Gastroesophageal sphincter (tissue), 4 donors: ENCODE results near the gene PRDM15. TPM values are rescaled to one million over a fixed set of nuclear protein-coding genes. Genes with fewer than 3 reads are reported as not detected.

Source experiments
- ATAC-seq: fragments of 150-250 bp; one replicate; pipeline ENCODE4 v1.9.1; 2016; ENCODE audit warnings: mild to moderate bottlenecking, moderate library complexity
- H3K27ac ChIP-seq, 4 donors: fragments of 200-600 bp; sonication (generic) in 3 of 4; 1 replicate in 3 of 4; 2 replicates in 1 of 4; pipeline ENCODE4 v1.5.1; 2016 to 2019
- H3K27me3 ChIP-seq: fragments of 200-600 bp; sonication (generic); one replicate; pipeline ENCODE4 v1.5.1; 2019
- H3K36me3 ChIP-seq, 2 donors: fragments of 200-600 bp; sonication (generic); one replicate each; pipeline ENCODE4 v1.5.1; 2019; ENCODE audit warnings: control low read depth in 1 of 2
- H3K4me1 ChIP-seq, 3 donors: fragments of 200-600 bp; sonication (generic); 1 replicate in 2 of 3; 2 replicates in 1 of 3; pipeline ENCODE4 v1.5.1; 2016 to 2019; ENCODE audit warnings: control low read depth in 2 of 3
- H3K4me3 ChIP-seq, 2 donors: fragments of 200-600 bp; sonication (generic); one replicate each; pipeline ENCODE4 v1.5.1; 2019; ENCODE audit warnings: mild to moderate bottlenecking in 1 of 2, moderate library complexity in 1 of 2
- H3K9me3 ChIP-seq, 3 donors: fragments of 200-600 bp; sonication (generic); one replicate each; pipeline ENCODE4 v1.5.1; 2017 to 2019; ENCODE audit warnings: control low read depth in 2 of 3
- EP300 ChIP-seq: sonication (generic); formaldehyde crosslinking; IDR thresholded peaks from one replicate; pipeline ENCODE4 v1.6.1; 2017; ENCODE audit warnings: antibody characterized with exemption, mild to moderate bottlenecking
- POLR2A ChIP-seq, 2 donors: fragments of 450-650 bp; IDR thresholded peaks; one replicate each; pipeline ENCODE4 v1.6.1; 2017; ENCODE audit warnings: antibody characterized with exemption in 2 of 2, mild to moderate bottlenecking in 2 of 2, moderate library complexity in 1 of 2
- POLR2AphosphoS5 ChIP-seq: sonication (generic); formaldehyde crosslinking; IDR thresholded peaks from one replicate; pipeline ENCODE4 v1.6.1; 2017; ENCODE audit warnings: antibody characterized with exemption
- WGBS, 2 donors: methylation state at CpG; one replicate each; pipeline ENCODE4 v1.1.5; 2018; ENCODE audit warnings: low coverage in 1 of 2; 5-methylcytosine and 5-hydroxymethylcytosine counted together
- total RNA-seq, 4 donors: library from RNA; depleted of rRNA; stranded (reverse); fragments of >200 nt; gene quantifications; one replicate each; pipeline ENCODE4 v1.1.0, GENCODE V29; 2016
- TF ChIP-seq, protein P1 (sequence below), 4 experiments: fragments of 200-600 bp in 2 of 4; fragments of 450-650 bp in 2 of 4; sonication (generic) in 1 of 4; IDR thresholded peaks; one replicate each; pipeline ENCODE4 v1.5.1; 2017 to 2019; ENCODE audit warnings: antibody characterized with exemption in 4 of 4, mild to moderate bottlenecking in 2 of 4, moderate library complexity in 2 of 4

Gene PRDM15
- total RNA-seq, 4 donors from 2014 or later: 2.9 to 8.2 (median 7.2) TPM

DNA sequence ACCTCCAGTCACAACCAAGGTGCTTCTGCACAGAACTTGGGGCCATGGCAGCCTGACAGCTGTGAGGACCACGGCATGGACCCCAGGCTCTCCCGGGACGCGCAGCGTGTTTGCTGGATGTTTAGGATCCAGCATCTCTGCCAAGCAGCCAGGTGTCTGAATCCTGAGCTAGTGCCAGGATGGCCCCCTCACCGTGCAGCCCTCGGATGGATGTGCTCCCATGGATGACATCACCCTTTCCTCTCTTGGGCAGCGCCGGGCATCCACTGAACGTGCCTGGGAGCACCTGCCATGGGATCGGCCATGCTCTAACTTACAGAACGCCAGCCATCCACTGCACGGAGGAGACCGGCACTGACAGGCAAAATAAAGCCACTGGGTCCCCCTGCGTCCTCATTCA is 53.9 kb downstream of the PRDM15 start:
- Histone ChIP-seq H3K27ac (no peak overlapping the region), H3K27me3 (no peaks in the 10 kb centered on the region), H3K36me3 (peaks cover 0 to 82% of the 10 kb centered on the region in 2 donors), H3K4me1 (no peaks in the 10 kb centered on the region), H3K9me3 (no peaks in the 10 kb centered on the region), H3K4me3 (no peak overlapping the region)
- WGBS, 2 donors: no CpG with 5 or more reads among the region's 15 CpGs
- TF ChIP-seq EP300: no peak
- TF ChIP-seq POLR2AphosphoS5: no peak
- TF ChIP-seq, protein P1, sequence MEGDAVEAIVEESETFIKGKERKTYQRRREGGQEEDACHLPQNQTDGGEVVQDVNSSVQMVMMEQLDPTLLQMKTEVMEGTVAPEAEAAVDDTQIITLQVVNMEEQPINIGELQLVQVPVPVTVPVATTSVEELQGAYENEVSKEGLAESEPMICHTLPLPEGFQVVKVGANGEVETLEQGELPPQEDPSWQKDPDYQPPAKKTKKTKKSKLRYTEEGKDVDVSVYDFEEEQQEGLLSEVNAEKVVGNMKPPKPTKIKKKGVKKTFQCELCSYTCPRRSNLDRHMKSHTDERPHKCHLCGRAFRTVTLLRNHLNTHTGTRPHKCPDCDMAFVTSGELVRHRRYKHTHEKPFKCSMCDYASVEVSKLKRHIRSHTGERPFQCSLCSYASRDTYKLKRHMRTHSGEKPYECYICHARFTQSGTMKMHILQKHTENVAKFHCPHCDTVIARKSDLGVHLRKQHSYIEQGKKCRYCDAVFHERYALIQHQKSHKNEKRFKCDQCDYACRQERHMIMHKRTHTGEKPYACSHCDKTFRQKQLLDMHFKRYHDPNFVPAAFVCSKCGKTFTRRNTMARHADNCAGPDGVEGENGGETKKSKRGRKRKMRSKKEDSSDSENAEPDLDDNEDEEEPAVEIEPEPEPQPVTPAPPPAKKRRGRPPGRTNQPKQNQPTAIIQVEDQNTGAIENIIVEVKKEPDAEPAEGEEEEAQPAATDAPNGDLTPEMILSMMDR (IDR thresholded peaks at IDR 0.05): no peak
- TF ChIP-seq POLR2A (IDR thresholded peaks at IDR 0.05): no peak
- no peak for ATAC-seq

DNA sequence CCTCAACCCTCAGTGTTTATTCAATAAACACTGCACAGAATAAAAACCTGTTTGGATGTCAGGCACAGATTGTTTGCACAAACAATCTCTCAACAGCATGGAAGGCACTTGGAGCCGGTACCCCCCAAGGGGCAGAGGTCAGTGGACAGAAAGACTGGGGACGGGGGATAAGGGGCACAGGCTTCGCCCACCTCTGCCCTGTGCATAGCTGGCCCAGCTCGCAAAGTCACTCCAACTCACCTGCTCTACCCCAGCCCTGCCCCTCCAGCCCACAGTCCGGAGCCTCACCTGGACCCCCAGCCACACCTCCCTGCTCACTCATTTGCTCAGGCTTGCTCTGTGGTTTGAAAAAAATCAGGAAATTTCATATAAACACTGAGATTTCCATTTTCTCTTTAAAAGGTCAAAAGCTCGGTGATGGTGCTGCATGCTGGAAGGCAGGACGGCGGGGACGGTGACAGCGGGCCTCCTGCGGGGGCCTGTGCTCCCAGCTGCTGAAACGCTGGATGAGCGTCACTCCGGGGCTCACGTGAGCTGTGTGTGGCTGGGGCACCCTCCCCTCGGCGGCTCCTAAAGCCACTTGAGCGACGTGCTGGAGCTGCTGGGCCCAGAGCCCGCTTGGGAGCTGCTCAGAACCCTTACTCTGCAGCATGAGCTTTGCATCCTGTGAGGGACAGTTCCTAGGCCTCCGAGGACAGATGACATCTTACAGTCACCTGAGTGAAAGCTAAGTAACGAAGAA is 54.5 kb downstream of the PRDM15 start:
- H3K27me3 ChIP-seq: no peaks in the 10 kb centered on the region
- no peak for ATAC-seq
- H3K27ac ChIP-seq: no peak overlapping the region
- no peaks in the 10 kb centered on the region for H3K4me1 ChIP-seq
- TF ChIP-seq EP300 (no peak), POLR2A (IDR thresholded peaks at IDR 0.05) (no peak), POLR2AphosphoS5 (no peak)
- TF ChIP-seq, protein P1 (IDR thresholded peaks at IDR 0.05): no peak
- WGBS, 2 donors: 87 to 100% methylated on average over 1 to 6 of the region's 22 CpGs
- H3K9me3 ChIP-seq: no peaks in the 10 kb centered on the region
- no peak overlapping the region for H3K4me3 ChIP-seq
- peaks cover 0 to 88% of the 10 kb centered on the region in 2 donors for H3K36me3 ChIP-seq

DNA sequence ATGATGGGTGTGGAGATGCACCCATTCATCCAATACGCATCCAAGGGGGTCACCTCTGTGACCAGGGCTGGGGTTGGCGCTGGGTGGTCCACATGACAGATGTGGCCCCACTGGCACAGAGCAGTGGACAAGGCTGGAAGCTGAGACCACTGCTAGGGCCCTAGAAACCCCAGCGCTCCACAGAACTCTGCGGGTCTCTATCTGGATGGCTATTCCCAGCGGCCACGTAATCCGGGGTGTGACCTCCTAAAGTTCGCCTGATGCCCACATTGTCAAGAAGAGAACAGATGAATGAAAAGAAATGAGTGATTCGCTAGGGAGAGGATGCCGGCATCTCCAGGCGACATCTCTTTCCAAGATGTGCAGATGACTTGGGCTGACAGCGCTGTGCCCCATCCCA is 55.2 kb downstream of the PRDM15 start:
- no peak for ATAC-seq
- H3K27ac ChIP-seq: no peak overlapping the region
- no peaks in the 10 kb centered on the region for H3K27me3 ChIP-seq
- no peak for TF ChIP-seq EP300
- TF ChIP-seq POLR2AphosphoS5: no peak
- TF ChIP-seq, protein P1 (IDR thresholded peaks at IDR 0.05): no peak
- TF ChIP-seq POLR2A (IDR thresholded peaks at IDR 0.05): no peak
- WGBS, 2 donors: 89 to 100% methylated on average over 1 to 5 of the region's 12 CpGs
- no peak overlapping the region for H3K4me3 ChIP-seq
- H3K9me3 ChIP-seq: no peaks in the 10 kb centered on the region
- H3K4me1 ChIP-seq: no peaks in the 10 kb centered on the region
- H3K36me3 ChIP-seq: peaks cover 0 to 95% of the 10 kb centered on the region in 2 donors

DNA sequence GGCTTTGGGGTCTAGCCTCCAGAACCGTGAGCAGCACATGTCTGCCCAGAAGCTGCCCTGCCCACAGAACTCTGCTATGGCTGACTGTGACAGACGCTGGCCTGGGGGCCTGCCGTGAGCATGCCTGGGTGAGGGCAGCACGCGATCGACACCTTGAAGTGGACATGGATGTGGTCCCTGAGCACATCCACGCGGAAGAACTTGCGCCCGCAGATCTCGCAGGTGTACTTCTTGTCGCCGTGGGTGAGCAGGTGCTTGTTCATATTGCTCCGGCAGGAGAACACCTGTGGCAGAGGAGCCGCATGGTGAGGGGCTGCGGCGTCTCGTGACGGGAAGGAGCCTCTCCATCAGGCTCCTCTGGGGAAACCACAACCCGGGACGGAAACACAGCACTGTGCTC is 56.0 kb downstream of the PRDM15 start:
- Histone ChIP-seq H3K36me3 (peaks cover 0 to 90% of the 10 kb centered on the region in 2 donors), H3K9me3 (no peaks in the 10 kb centered on the region), H3K27me3 (no peaks in the 10 kb centered on the region), H3K4me3 (no peak overlapping the region), H3K4me1 (no peaks in the 10 kb centered on the region), H3K27ac (no peak overlapping the region)
- no peak for TF ChIP-seq EP300
- TF ChIP-seq, protein P1 (IDR thresholded peaks at IDR 0.05): no peak
- TF ChIP-seq POLR2AphosphoS5: no peak
- TF ChIP-seq POLR2A (IDR thresholded peaks at IDR 0.05): no peak
- no peak for ATAC-seq
- WGBS, 2 donors: 95 to 96% methylated on average over 11 to 17 of the region's 21 CpGs

DNA sequence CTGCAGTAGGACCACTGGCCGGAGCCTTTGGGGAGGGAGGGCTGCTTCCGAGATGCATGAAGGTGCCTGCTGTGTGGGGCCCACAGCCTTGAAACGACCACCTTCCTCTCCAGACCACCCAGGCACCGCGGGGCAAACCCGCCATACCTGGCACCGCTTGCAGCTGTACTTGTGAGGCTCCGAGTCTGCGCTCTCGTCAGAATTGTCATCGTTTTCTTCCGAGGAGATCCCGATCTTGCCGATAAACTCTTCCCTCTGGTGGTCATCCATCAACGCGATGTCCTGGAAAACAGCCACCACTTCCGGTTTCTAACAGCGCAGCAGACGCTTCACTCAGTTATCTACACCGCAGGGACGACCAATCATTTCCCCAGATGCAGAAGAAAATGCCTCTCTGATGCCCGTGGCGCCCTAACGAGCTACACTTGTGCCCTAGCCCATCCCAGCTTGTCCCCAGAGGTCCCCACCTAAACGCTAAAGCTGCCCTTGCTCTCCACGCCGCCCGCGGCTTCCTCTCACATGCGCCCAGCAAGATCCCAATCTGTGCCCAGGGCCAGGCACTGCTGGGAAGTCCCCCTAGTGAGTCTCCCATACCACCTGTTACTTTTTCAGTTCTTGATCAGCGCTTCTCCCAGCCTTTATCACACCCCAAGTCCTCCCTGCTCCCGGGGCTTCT is 57.2 kb downstream of the PRDM15 start:
- no peak overlapping the region for H3K27ac ChIP-seq

More for the DNA sequence above, 57.2 kb downstream of the PRDM15 start:
- Histone ChIP-seq H3K36me3 (peaks cover 0 to 77% of the 10 kb centered on the region in 2 donors), H3K27me3 (no peaks in the 10 kb centered on the region), H3K9me3 (no peaks in the 10 kb centered on the region), H3K4me1 (peaks cover 0 to 3% (median 1%) of the 10 kb centered on the region in 3 donors), H3K4me3 (no peak overlapping the region)
- WGBS, 2 donors: 85 to 87% methylated on average over 7 to 28 of the region's 32 CpGs
- no peak for TF ChIP-seq POLR2AphosphoS5
- no peak for TF ChIP-seq POLR2A (IDR thresholded peaks at IDR 0.05)
- TF ChIP-seq EP300: no peak
- TF ChIP-seq, protein P1 (IDR thresholded peaks at IDR 0.05): no peak
- no peak for ATAC-seq
